Vagina (tissue), 2 donors: ENCODE results near the gene HOXA1.

Experiments
- POLR2A ChIP-seq, 2 donors: fragments of 450-650 bp; IDR thresholded peaks; one replicate each; pipeline ENCODE4 v1.6.1; 2017; ENCODE audit warnings: antibody characterized with exemption in 2 of 2, mild to moderate bottlenecking in 2 of 2, moderate library complexity in 2 of 2
- TF ChIP-seq, protein P1 (sequence below), 3 experiments: fragments of 450-650 bp in 2 of 3; fragments of 200-600 bp in 1 of 3; sonication (generic) in 1 of 3; IDR thresholded peaks; one replicate each; pipeline ENCODE4 v1.5.1; 2017 to 2019; ENCODE audit warnings: antibody characterized with exemption in 3 of 3, mild to moderate bottlenecking in 2 of 3, moderate library complexity in 2 of 3

DNA sequence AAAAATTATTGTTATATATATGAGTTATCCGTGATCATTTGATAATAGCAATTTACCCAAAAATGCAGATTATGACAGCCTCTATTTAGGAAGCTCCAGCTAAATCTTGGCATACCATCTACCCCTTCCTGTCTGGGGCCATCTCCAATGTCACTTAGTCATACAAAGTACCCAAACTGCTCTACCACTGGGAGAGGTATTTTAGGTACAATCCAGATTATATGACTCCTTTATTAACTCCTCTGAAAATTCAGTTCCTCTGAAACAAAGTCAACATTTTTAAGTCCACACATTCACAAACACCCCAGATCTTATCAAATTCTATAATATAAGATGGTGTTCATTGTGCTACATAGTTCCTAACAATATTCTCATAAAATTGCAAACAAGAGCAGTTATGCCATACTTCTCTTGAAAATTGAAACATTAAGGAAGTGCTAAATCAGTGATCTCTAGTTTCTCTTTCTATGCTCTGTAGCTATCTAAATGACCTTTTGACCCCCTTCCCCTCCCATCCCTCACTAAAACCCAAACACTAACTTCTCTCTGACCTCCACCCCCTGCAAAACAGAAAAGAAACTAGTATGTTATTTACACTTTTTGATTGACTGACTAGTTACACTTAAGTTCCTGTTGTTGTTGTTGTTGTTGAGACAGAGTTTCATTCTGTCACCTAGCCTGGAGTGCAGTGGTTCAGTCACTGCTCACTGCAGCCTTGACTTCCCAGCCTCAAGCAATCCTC is 16.4 kb downstream of the HOXA1 start:
- TF ChIP-seq, protein P1, sequence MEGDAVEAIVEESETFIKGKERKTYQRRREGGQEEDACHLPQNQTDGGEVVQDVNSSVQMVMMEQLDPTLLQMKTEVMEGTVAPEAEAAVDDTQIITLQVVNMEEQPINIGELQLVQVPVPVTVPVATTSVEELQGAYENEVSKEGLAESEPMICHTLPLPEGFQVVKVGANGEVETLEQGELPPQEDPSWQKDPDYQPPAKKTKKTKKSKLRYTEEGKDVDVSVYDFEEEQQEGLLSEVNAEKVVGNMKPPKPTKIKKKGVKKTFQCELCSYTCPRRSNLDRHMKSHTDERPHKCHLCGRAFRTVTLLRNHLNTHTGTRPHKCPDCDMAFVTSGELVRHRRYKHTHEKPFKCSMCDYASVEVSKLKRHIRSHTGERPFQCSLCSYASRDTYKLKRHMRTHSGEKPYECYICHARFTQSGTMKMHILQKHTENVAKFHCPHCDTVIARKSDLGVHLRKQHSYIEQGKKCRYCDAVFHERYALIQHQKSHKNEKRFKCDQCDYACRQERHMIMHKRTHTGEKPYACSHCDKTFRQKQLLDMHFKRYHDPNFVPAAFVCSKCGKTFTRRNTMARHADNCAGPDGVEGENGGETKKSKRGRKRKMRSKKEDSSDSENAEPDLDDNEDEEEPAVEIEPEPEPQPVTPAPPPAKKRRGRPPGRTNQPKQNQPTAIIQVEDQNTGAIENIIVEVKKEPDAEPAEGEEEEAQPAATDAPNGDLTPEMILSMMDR (IDR thresholded peaks at IDR 0.05): no peak
- no peak for TF ChIP-seq POLR2A (IDR thresholded peaks at IDR 0.05)
